ENCODE data around the gene DLK1.

GRCh38 chr14:100694579-100695422 is 31.9 kb upstream of the DLK1 start:
- TF ChIP-seq, protein P1, sequence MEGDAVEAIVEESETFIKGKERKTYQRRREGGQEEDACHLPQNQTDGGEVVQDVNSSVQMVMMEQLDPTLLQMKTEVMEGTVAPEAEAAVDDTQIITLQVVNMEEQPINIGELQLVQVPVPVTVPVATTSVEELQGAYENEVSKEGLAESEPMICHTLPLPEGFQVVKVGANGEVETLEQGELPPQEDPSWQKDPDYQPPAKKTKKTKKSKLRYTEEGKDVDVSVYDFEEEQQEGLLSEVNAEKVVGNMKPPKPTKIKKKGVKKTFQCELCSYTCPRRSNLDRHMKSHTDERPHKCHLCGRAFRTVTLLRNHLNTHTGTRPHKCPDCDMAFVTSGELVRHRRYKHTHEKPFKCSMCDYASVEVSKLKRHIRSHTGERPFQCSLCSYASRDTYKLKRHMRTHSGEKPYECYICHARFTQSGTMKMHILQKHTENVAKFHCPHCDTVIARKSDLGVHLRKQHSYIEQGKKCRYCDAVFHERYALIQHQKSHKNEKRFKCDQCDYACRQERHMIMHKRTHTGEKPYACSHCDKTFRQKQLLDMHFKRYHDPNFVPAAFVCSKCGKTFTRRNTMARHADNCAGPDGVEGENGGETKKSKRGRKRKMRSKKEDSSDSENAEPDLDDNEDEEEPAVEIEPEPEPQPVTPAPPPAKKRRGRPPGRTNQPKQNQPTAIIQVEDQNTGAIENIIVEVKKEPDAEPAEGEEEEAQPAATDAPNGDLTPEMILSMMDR (IDR thresholded peaks at IDR 0.05): no peak
- no peak for TF ChIP-seq POLR2A (IDR thresholded peaks at IDR 0.05)

All from lower leg skin (tissue), 3 donors.